ENCODE data around the gene RHBDF2.

DNA sequence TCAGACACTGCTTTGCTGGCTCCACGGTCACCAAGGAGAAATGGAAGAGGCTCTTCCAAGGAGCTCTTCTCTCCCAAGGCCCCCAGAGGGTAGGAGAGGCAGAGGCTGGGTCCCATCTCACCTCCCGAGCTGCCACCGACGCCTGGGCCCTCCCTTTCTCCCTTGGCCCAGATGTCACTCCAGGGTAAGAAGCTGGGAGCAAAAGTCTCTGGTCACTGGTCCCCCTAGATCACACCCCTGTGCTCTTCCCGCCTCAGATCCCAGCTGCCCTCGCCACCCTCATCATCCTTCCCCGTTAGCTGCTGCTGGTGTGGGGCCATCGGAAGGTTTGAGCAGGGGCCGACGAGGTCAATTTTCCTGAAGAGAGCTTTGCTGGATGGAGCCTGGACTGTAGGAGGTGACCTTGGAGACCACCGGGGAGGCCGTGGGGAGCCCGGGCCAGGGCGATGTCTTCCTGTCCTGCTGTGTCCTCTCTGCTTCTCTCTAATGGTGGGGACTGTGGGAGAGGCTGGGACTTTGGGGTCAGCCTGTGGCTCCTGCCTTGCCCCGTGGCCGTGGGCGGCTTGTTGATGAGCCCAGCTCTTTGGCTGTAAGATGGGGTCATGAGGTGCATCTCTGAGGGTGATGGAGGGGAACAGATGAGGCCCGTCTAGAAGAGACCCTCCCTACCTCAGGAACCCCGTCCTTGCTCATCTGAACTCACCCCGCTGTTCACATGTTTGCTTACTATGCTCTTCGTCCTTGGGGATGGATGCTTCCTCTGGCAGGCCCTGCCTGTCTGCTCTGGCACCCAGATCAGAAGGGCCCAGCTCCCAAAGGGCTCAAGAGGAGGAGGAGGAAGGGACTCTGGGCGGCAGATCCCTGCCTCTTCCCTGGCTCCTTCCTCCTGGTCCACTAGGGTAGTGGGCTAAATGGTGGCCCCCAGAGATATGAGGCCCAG, 11.4 kb upstream of the RHBDF2 start:
- no peak for TF ChIP-seq CTCF (conservative IDR thresholded peaks at IDR 0.05; ENCODE audit: low read depth, low read length)
- TF ChIP-seq EZH2phosphoT487 (IDR thresholded peaks at IDR 0.05; ENCODE audit: borderline replicate concordance, low read length) = no peak
- no peak for TF ChIP-seq EZH2 (IDR thresholded peaks at IDR 0.05; ENCODE audit: low read length, unreplicated experiment)
